ENCODE data around the gene ITPKA. TPM values are rescaled to one million over a fixed set of nuclear protein-coding genes. Genes with fewer than 3 reads are reported as not detected.

ITPKA gene
- total RNA-seq, 2 donors from 2014 or later, result 0.33 to 0.52 TPM

DNA sequence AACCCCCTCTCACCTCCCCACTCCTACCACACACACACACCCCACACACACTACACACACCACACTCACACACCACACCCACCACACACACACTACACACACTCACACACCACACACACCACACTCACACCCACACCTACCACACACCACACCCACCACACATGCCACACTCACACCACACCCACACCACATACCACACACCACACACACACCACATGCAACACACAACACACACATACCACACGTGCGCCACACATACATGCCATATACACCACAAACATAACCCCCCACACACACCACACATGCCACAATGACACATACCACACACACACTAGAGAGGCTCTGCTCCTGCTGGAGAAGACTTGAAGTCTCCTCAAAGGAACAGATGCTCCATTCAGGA lies 5.9 kb upstream of the ITPKA start:
- H3K36me3 ChIP-seq (replicated peaks in 1 of 2; ENCODE audit: insufficient read depth in 1 of 2, low read depth in 2 of 2), result no peaks in the 10 kb centered on the region
- ATAC-seq (no peak), DNase-seq (no peak)
- intact Hi-C loops (cut with DNase I), result no loop called here
- no peaks in the 10 kb centered on the region for H3K9me3 ChIP-seq
- no peak overlapping the region for H3K27ac ChIP-seq
- H3K4me1 ChIP-seq, result peaks cover 5% of the 10 kb centered on the region
- H3K27me3 ChIP-seq, result no peaks in the 10 kb centered on the region
- TF ChIP-seq, protein P1, sequence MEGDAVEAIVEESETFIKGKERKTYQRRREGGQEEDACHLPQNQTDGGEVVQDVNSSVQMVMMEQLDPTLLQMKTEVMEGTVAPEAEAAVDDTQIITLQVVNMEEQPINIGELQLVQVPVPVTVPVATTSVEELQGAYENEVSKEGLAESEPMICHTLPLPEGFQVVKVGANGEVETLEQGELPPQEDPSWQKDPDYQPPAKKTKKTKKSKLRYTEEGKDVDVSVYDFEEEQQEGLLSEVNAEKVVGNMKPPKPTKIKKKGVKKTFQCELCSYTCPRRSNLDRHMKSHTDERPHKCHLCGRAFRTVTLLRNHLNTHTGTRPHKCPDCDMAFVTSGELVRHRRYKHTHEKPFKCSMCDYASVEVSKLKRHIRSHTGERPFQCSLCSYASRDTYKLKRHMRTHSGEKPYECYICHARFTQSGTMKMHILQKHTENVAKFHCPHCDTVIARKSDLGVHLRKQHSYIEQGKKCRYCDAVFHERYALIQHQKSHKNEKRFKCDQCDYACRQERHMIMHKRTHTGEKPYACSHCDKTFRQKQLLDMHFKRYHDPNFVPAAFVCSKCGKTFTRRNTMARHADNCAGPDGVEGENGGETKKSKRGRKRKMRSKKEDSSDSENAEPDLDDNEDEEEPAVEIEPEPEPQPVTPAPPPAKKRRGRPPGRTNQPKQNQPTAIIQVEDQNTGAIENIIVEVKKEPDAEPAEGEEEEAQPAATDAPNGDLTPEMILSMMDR (IDR thresholded peaks at IDR 0.05), result no peak
- no peak for TF ChIP-seq POLR2A (IDR thresholded peaks at IDR 0.05)
- WGBS, 2 donors, result 88 to 98% methylated on average over 2 of the region's 2 CpGs
- no peak overlapping the region for H3K4me3 ChIP-seq

DNA sequence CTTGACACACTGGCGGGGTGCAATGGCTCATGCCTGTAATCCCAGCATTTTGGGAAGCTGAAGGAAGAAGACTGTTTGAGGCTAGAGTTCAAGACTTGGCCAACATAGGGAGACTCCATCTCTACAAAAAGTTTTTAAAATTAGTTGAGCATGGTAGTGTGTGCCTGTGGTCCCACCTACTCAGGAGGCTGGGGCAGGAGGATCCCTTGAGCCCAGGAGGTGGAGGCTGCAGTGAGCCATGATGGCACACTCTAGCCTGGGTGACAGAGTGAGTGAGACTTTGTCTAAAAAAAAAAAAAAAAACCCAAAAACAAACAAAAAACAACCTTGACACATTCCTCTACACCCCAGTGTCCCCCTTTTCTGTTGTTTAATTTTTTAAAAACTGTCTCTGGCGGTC lies 4.0 kb upstream of the ITPKA start:
- TF ChIP-seq POLR2A (IDR thresholded peaks at IDR 0.05), result no peak
- TF ChIP-seq, protein P1 (IDR thresholded peaks at IDR 0.05), result no peak
- 93 to 96% methylated on average over 2 of the region's 2 CpGs for WGBS, 2 donors

DNA sequence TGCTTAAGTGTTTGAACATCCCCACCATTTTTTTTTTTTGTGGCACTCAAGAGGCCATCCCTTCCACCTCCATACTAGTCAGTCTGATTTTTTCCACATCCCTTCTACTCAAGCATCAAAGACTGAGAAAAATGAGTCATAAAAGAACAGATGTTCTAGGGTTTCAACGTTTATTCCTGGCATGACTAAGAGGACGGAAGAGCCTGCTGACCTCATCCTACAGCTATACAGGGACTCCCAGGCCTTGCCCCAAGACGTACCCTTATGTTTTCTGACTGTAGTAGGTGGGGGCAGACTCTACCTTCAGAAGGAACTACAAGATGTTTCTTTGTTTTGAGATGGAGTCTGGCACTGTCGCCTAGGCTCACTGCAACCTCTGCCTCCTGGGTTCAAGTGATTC lies 3.3 kb upstream of the ITPKA start:
- no peak overlapping the region for H3K27ac ChIP-seq
- DNase-seq (no peak), ATAC-seq (no peak)
- H3K36me3 ChIP-seq (replicated peaks in 1 of 2; ENCODE audit: insufficient read depth in 1 of 2, low read depth in 2 of 2), result no peaks in the 10 kb centered on the region
- no peaks in the 10 kb centered on the region for H3K9me3 ChIP-seq
- intact Hi-C loops (cut with DNase I), result no loop called here
- no peaks in the 10 kb centered on the region for H3K27me3 ChIP-seq
- peaks cover 27% of the 10 kb centered on the region for H3K4me1 ChIP-seq
- TF ChIP-seq, protein P1 (IDR thresholded peaks at IDR 0.05), result no peak
- TF ChIP-seq POLR2A (IDR thresholded peaks at IDR 0.05), result no peak
- H3K4me3 ChIP-seq, result no peak overlapping the region
- WGBS, 2 donors, result 57 to 69% methylated on average over 4 of the region's 4 CpGs

More for the DNA sequence above, 4.0 kb upstream of the ITPKA start:
- no peak for DNase-seq
- H3K36me3 ChIP-seq (replicated peaks in 1 of 2; ENCODE audit: insufficient read depth in 1 of 2, low read depth in 2 of 2), result no peaks in the 10 kb centered on the region
- H3K27ac ChIP-seq, result no peak overlapping the region
- no peak overlapping the region for H3K4me3 ChIP-seq
- intact Hi-C loops (cut with DNase I), result no loop called here
- no peaks in the 10 kb centered on the region for H3K9me3 ChIP-seq
- no peaks in the 10 kb centered on the region for H3K27me3 ChIP-seq
- H3K4me1 ChIP-seq, result peaks cover 20% of the 10 kb centered on the region
- ATAC-seq, result no peak

DNA sequence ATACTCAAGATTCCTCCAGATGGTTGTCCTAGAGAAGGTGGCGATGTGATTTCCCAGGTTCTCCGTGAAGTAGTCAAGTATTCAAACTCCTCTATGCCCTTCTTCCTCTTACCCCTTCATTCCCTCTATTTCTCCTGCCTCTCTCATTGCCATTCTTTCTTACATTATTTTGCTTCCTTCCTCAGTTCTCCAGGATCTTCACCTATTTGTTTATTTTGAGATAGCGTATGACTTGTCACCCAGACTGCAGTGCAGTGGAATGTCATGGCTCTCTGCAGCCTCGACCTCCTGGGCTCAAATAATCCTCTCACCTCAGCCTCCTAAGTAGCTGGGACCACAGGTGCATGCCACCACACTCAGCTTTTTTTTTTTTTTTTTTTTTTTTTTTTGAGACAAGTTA lies 1.8 kb upstream of the ITPKA start:
- H3K9me3 ChIP-seq, result no peaks in the 10 kb centered on the region
- H3K4me3 ChIP-seq, result no peak overlapping the region
- TF ChIP-seq, protein P1 (IDR thresholded peaks at IDR 0.05), result no peak
- no peak for TF ChIP-seq POLR2A (IDR thresholded peaks at IDR 0.05)
- no peak overlapping the region for H3K27ac ChIP-seq
- intact Hi-C loops (cut with DNase I), result no loop called here
- H3K36me3 ChIP-seq (replicated peaks in 1 of 2; ENCODE audit: insufficient read depth in 1 of 2, low read depth in 2 of 2), result no peaks in the 10 kb centered on the region
- H3K4me1 ChIP-seq, result peaks cover 39% of the 10 kb centered on the region
- H3K27me3 ChIP-seq, result no peaks in the 10 kb centered on the region
- DNase-seq, result no peak
- ATAC-seq, result no peak
- 79 to 84% methylated on average over 4 of the region's 4 CpGs for WGBS, 2 donors

DNA sequence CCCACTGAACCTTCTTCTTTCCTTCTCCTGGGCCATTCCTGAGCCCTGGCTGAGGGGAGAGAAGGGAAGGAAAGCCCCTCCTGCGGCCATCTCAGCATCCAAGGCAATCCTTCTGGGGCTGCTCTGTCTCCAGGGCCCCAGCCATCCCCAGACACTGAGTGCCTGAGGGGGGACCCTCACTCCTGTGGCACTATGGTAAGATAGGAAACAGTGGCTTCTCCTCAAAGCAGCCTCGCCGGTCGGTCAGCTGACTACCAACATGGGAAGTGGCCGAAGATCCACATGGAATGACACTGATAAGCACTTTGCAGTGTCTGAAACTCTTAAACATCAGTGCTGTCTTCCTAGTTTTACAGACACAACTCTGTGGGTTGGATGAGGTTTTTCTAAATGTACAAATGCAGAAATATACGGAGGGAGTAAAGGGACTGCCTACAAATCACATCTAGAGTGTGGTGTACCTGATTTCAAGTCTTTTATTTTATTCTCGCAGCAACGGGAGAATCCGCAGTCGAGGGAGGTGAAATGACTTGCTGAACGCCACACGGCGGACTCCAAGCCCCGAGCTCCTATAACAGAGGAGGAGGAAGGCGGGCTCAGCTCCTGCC lies 973 bp upstream of the ITPKA start:
- no peak for DNase-seq

More for the DNA sequence above, 973 bp upstream of the ITPKA start:
- intact Hi-C loops (cut with DNase I), result no loop called here
- 6 to 12% methylated on average over 10 to 15 of the region's 15 CpGs for WGBS, 2 donors
- Histone ChIP-seq H3K4me3 (peak overlapping the region in 1 of 2 donors; percentile 29), H3K4me1 (peaks cover 39% of the 10 kb centered on the region), H3K27ac (peak overlapping the region in 3 of 4 donors; percentile 39 to 60 (median 49)), H3K27me3 (no peaks in the 10 kb centered on the region), H3K36me3 (replicated peaks in 1 of 2; ENCODE audit: insufficient read depth in 1 of 2, low read depth in 2 of 2) (no peaks in the 10 kb centered on the region), H3K9me3 (no peaks in the 10 kb centered on the region)
- ATAC-seq, result no peak
- TF ChIP-seq POLR2A (IDR thresholded peaks at IDR 0.05), result no peak
- TF ChIP-seq, protein P1 (IDR thresholded peaks at IDR 0.05), result no peak

Measured in body of pancreas (tissue), 4 donors.